IMR-90 (cell line): Measurements from ENCODE around the gene CD6. TPM values are rescaled to one million over a fixed set of nuclear protein-coding genes. Genes with fewer than 3 reads are reported as not detected.

Experiments used
- ATAC-seq: fragments of 200-7000 bp; cut with Tn5 transposase; 2 replicates; pipeline ENCODE4 v1.9.1; 2020; ENCODE audit warnings: low read depth, mild to moderate bottlenecking, moderate library complexity
- BruUV-seq: library from RNA; stranded (reverse); fragments of 400-500 nt; replicated peaks from 2 replicates; lab custom pipeline; 2021; lab: Mats Ljungman, UMichigan
- CTCF ChIA-PET: fragments of 300-600 bp; formaldehyde crosslinking; extraction: SDS; loops from one replicate; lab custom pipeline; 2021; ENCODE audit warnings: antibody characterized with exemption; lab: Yijun Ruan, JAX
- POLR2A ChIA-PET: fragments of 300-600 bp; sonication (Branson Sonifier 250); formaldehyde crosslinking; loops from one replicate; lab custom pipeline; 2022; ENCODE audit warnings: antibody characterized with exemption; ENCODE audit not compliant: unreplicated experiment; lab: Charles Lee
- DNase-seq: peaks from one replicate; pipeline ENCODE4 v3.0.0; 2013
- H2AFZ ChIP-seq: replicated peaks from 2 replicates; pipeline ENCODE3; 2013; ENCODE audit warnings: low read length, mild to moderate bottlenecking; ENCODE audit not compliant: poor library complexity
- H2AK5ac ChIP-seq: 2 replicates; pipeline ENCODE4 v1.6.1; 2013; ENCODE audit warnings: low read depth, low read length, inconsistent platforms
- H2AK9ac ChIP-seq: replicated peaks from 2 replicates; pipeline ENCODE3; 2013; ENCODE audit warnings: mild to moderate bottlenecking, low read depth, low read length, moderate library complexity; ENCODE audit not compliant: poor library complexity
- H2BK120ac ChIP-seq: 2 replicates; pipeline ENCODE4 v1.6.1; 2013; ENCODE audit warnings: low read depth, low read length, inconsistent platforms
- H2BK15ac ChIP-seq: 3 replicates; pipeline ENCODE4 v1.6.1; 2013; ENCODE audit warnings: low read depth, low read length, inconsistent platforms
- H2BK20ac ChIP-seq: 2 replicates; pipeline ENCODE4 v1.6.1; 2013; ENCODE audit warnings: low read depth, mild to moderate bottlenecking, inconsistent platforms, low read length, moderate library complexity
- H2BK5ac ChIP-seq: 2 replicates; pipeline ENCODE4 v1.6.1; 2013; ENCODE audit warnings: mild to moderate bottlenecking, low read depth, low read length, inconsistent platforms; ENCODE audit not compliant: poor library complexity, severe bottlenecking
- H3K14ac ChIP-seq: replicated peaks from 2 replicates; pipeline ENCODE4 v1.6.1; 2013; ENCODE audit warnings: low read depth, low read length, inconsistent platforms
- H3K18ac ChIP-seq: 2 replicates; pipeline ENCODE4 v1.6.1; 2013; ENCODE audit warnings: low read depth, low read length, control low read depth
- H3K23ac ChIP-seq: 2 replicates; pipeline ENCODE4 v1.6.1; 2013; ENCODE audit warnings: low read depth, low read length, inconsistent platforms
- H3K27ac ChIP-seq: 2 replicates; pipeline ENCODE4 v1.5.1; 2013; ENCODE audit warnings: mild to moderate bottlenecking, control low read depth, low read length; ENCODE audit not compliant: insufficient read depth
- H3K27me3 ChIP-seq: 2 replicates; pipeline ENCODE4 v1.6.1; 2013; ENCODE audit warnings: low read length; ENCODE audit not compliant: control insufficient read depth, insufficient read depth
- H3K36me3 ChIP-seq: 2 replicates; pipeline ENCODE4 v1.6.1; 2013; ENCODE audit warnings: low read length, mixed read lengths; ENCODE audit not compliant: control insufficient read depth, insufficient read depth
- H3K4ac ChIP-seq: 2 replicates; pipeline ENCODE4 v1.6.1; 2013; ENCODE audit warnings: low read depth, low read length, inconsistent platforms
- H3K4me1 ChIP-seq: 2 replicates; pipeline ENCODE4 v1.6.1; 2013; ENCODE audit warnings: low read length, mixed read lengths; ENCODE audit not compliant: control insufficient read depth, insufficient read depth
- H3K4me2 ChIP-seq: 2 replicates; pipeline ENCODE4 v1.6.1; 2013; ENCODE audit warnings: low read depth, mild to moderate bottlenecking, control low read depth, low read length, moderate library complexity
- H3K4me3 ChIP-seq: 2 replicates; pipeline ENCODE4 v1.5.1; 2013; ENCODE audit warnings: low read depth, mild to moderate bottlenecking, control low read depth, low read length, moderate library complexity; ENCODE audit not compliant: insufficient read depth
- H3K56ac ChIP-seq: 2 replicates; pipeline ENCODE4 v1.6.1; 2013; ENCODE audit warnings: low read length, inconsistent platforms; ENCODE audit not compliant: insufficient read depth; ENCODE audit errors: extremely low read depth
- H3K79me1 ChIP-seq, 2 experiments: 2 replicates each; pipeline ENCODE4 v1.6.1; 2013; ENCODE audit warnings: low read length in 2 of 2, inconsistent platforms in 1 of 2, low read depth in 1 of 2
- H3K9ac ChIP-seq: 2 replicates; pipeline ENCODE4 v1.6.1; 2013; ENCODE audit warnings: low read depth, low read length, control low read depth
- H3K9me1 ChIP-seq: 2 replicates; pipeline ENCODE4 v1.6.1; 2013; ENCODE audit warnings: low read length, inconsistent platforms; ENCODE audit not compliant: insufficient read depth
- H3K9me3 ChIP-seq: 2 replicates; pipeline ENCODE4 v1.6.1; 2013; ENCODE audit warnings: low read length; ENCODE audit not compliant: control insufficient read depth, insufficient read depth
- H4K20me1 ChIP-seq: 2 replicates; pipeline ENCODE4 v1.6.1; 2013; ENCODE audit warnings: low read length, inconsistent platforms; ENCODE audit not compliant: insufficient read depth
- H4K5ac ChIP-seq: 2 replicates; pipeline ENCODE4 v1.6.1; 2013; ENCODE audit warnings: mild to moderate bottlenecking, low read depth, low read length, control low read depth
- H4K8ac ChIP-seq, 2 experiments: 2 replicates each; pipeline ENCODE4 v1.6.1; 2013; ENCODE audit warnings: low read depth in 2 of 2, low read length in 2 of 2, control low read depth in 1 of 2, inconsistent platforms in 1 of 2
- H4K91ac ChIP-seq: 2 replicates; pipeline ENCODE4 v1.6.1; 2013; ENCODE audit warnings: low read depth, low read length, inconsistent platforms; ENCODE audit not compliant: insufficient read depth
- BHLHE40 ChIP-seq: fragments of 150-350 bp; IDR thresholded peaks from 2 replicates; pipeline ENCODE4 v1.6.1; 2016; ENCODE audit warnings: mild to moderate bottlenecking, low read depth, low read length
- CEBPB ChIP-seq: IDR thresholded peaks from 2 replicates; pipeline ENCODE4 v1.6.1; 2012; ENCODE audit warnings: low read depth, low read length, improper control_type of control experiment
- CHD1 ChIP-seq: IDR thresholded peaks from 2 replicates; pipeline ENCODE4 v1.6.1; 2012; ENCODE audit warnings: low read depth, low read length, improper control_type of control experiment
- FOS ChIP-seq: fragments of 150-350 bp; IDR thresholded peaks from 2 replicates; pipeline ENCODE4 v1.6.1; 2016; ENCODE audit warnings: low read depth, low read length
- MAFK ChIP-seq: IDR thresholded peaks from 2 replicates; pipeline ENCODE4 v1.6.1; 2012; ENCODE audit warnings: low read depth, low read length, improper control_type of control experiment
- MAZ ChIP-seq: IDR thresholded peaks from 2 replicates; pipeline ENCODE4 v1.6.1; 2012; ENCODE audit warnings: low read depth, mild to moderate bottlenecking, low read length, improper control_type of control experiment, moderate library complexity, borderline replicate concordance
- MXI1 ChIP-seq: IDR thresholded peaks from 2 replicates; pipeline ENCODE4 v1.6.1; 2012; ENCODE audit warnings: low read depth, mild to moderate bottlenecking, low read length, moderate library complexity, borderline replicate concordance
- NFE2L2 ChIP-seq: fragments of 150-350 bp; IDR thresholded peaks from 2 replicates; pipeline ENCODE4 v1.6.1; 2016; ENCODE audit warnings: low read depth, mild to moderate bottlenecking, low read length
- POLR2A ChIP-seq: IDR thresholded peaks from 2 replicates; pipeline ENCODE4 v1.6.1; 2012; ENCODE audit warnings: mild to moderate bottlenecking, low read depth, low read length
- RAD21 ChIP-seq: IDR thresholded peaks from 2 replicates; pipeline ENCODE4 v1.6.1; 2012; ENCODE audit warnings: low read length, improper control_type of control experiment
- RCOR1 ChIP-seq: IDR thresholded peaks from 2 replicates; pipeline ENCODE4 v1.6.1; 2012; ENCODE audit warnings: mild to moderate bottlenecking, low read length, improper control_type of control experiment; ENCODE audit not compliant: insufficient replicate concordance
- RFX5 ChIP-seq: IDR thresholded peaks from 2 replicates; pipeline ENCODE4 v1.8.0; 2012; ENCODE audit warnings: low read depth, mild to moderate bottlenecking, low read length, moderate library complexity
- SMC3 ChIP-seq: fragments of 150-350 bp; IDR thresholded peaks from 2 replicates; pipeline ENCODE4 v1.6.1; 2016; ENCODE audit warnings: low read depth, mild to moderate bottlenecking, antibody characterized with exemption, low read length, moderate library complexity
- WGBS, 2 experiments: methylation state at CpG; one replicate each; pipeline versions ENCODE4 v1.1.5 to v1.1.7; 2013; ENCODE audit warnings: missing lambda C conversion rate in 2 of 2; ENCODE audit not compliant: insufficient read length in 1 of 2; ENCODE audit errors: extremely low coverage in 2 of 2; 5-methylcytosine and 5-hydroxymethylcytosine counted together
- dilution Hi-C: fragments of 300-500 bp; cut with HindIII; formaldehyde crosslinking; loops from one replicate; pipeline ENCODE4 v1.14.3; 2018; ENCODE audit warnings: low sequenced_read_pairs; ENCODE audit not compliant: unreplicated experiment
- in situ Hi-C: fragments of 300-500 bp; cut with MboI; formaldehyde crosslinking; loops from 3 replicates; pipeline ENCODE4 v1.14.3; 2019; ENCODE audit warnings: low sequenced_read_pairs, inconsistent platforms, mixed read lengths
- intact Hi-C: fragments of 100-400 bp; cut with micrococcal nuclease; formaldehyde crosslinking; loops from 2 replicates; pipeline ENCODE4 v1.10.0; 2022
- polyA plus RNA-seq, 3 experiments: library from polyadenylated mRNA; depleted of rRNA; stranded (reverse); fragments of >200 nt; gene quantifications; 2 replicates each; pipeline ENCODE4 v1.2.3, GENCODE V29; 2012; ENCODE audit warnings: low replicate concordance in 1 of 3
- total RNA-seq: library from RNA; depleted of rRNA; stranded (reverse); fragments of >200 nt; gene quantifications from 2 replicates; pipeline ENCODE4 v1.2.3, GENCODE V29; 2012
- TF ChIP-seq, protein P1 (sequence below): fragments of 150-350 bp; IDR thresholded peaks from 2 replicates; pipeline ENCODE4 v1.6.1; 2016; ENCODE audit warnings: low read depth, mild to moderate bottlenecking, low read length, moderate library complexity, borderline replicate concordance
- TF ChIP-seq, protein P2 (sequence below): fragments of 150-350 bp; IDR thresholded peaks from 2 replicates; pipeline ENCODE4 v1.6.1; 2017; ENCODE audit warnings: mild to moderate bottlenecking, antibody characterized with exemption, low read length, low read depth
- TF ChIP-seq, protein P3 (sequence below): conservative IDR thresholded peaks from 2 replicates; pipeline ENCODE4 v1.5.1; 2012; ENCODE audit warnings: mild to moderate bottlenecking, low read depth, low read length, improper control_type of control experiment

The CD6 gene
- total and polyA plus RNA-seq, 2 of the 4 experiments (the other 2 are of a cell fraction), result not detected

DNA sequence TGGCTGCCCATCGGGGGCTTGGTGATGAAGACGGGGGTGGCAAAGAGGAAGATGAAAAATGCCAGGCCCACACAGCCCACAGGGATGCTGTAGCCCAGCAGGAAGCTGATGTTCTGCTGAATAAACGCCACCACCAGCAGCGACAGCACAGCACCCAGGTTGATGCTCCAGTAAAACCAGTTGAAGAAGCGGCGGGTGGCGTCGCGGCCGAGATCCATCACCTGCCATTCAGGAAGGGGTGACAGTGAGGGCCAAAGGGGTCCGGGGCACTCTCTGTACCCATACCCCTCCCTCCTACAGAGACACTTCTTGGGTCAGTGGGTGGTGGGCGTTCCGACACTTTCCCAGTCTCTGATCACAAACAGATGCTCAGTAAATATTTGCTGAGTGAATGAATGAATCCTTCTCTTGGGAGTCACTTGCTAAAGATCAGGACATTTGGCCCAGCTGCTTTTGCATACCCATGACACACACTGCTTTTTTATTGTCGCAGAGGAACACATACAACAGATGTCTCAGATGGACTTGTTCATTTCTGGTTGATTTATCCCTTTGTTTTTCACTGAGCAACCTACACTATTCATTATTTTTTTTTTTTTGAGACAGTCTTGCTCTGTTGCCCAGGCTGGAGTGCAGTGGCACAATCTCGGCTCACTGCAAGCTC, 24.7 kb upstream of the CD6 start:
- Histone ChIP-seq H4K5ac (no peak overlapping the region), H3K9ac (no peak overlapping the region), H4K8ac (no peak overlapping the region), H3K4ac (no peak overlapping the region), H2AFZ (no peak overlapping the region), H2BK5ac (no peak overlapping the region), H2BK120ac (no peak overlapping the region), H3K18ac (no peak overlapping the region), H3K27me3 (no peaks in the 10 kb centered on the region), H3K14ac (no peak overlapping the region), H3K79me1 (no peaks in the 10 kb centered on the region; a peak in 1 of 4 replicates), H4K20me1 (no peaks in the 10 kb centered on the region), H3K23ac (no peak overlapping the region), H2BK20ac (no peak overlapping the region), H4K91ac (no peak overlapping the region), H3K9me3 (no peaks in the 10 kb centered on the region), H3K36me3 (peaks cover 9% of the 10 kb centered on the region), H2AK5ac (no peak overlapping the region), H3K4me3 (no peak overlapping the region), H3K4me1 (peaks cover 12% of the 10 kb centered on the region), H2BK15ac (no peak overlapping the region), H3K4me2 (no peak overlapping the region), H2AK9ac (no peak overlapping the region), H3K9me1 (0 out of 2 replicates have a peak, but pooled peaks cover 4% of the 10 kb centered on the region), H3K56ac (no peak overlapping the region), H3K27ac (no peak overlapping the region)
- BruUV-seq, result no TSS peak
- POLR2A ChIA-PET, result no interaction called here
- TF ChIP-seq RFX5 (no peak), FOS (no peak), CHD1 (no peak), RAD21 (no peak), CEBPB (no peak), MXI1 (no peak), NFE2L2 (no peak), SMC3 (no peak), POLR2A (no peak), MAZ (no peak), BHLHE40 (no peak), MAFK (no peak), RCOR1 (no peak)
- TF ChIP-seq, protein P1, sequence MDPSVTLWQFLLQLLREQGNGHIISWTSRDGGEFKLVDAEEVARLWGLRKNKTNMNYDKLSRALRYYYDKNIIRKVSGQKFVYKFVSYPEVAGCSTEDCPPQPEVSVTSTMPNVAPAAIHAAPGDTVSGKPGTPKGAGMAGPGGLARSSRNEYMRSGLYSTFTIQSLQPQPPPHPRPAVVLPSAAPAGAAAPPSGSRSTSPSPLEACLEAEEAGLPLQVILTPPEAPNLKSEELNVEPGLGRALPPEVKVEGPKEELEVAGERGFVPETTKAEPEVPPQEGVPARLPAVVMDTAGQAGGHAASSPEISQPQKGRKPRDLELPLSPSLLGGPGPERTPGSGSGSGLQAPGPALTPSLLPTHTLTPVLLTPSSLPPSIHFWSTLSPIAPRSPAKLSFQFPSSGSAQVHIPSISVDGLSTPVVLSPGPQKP, result no peak
- TF ChIP-seq, protein P2, sequence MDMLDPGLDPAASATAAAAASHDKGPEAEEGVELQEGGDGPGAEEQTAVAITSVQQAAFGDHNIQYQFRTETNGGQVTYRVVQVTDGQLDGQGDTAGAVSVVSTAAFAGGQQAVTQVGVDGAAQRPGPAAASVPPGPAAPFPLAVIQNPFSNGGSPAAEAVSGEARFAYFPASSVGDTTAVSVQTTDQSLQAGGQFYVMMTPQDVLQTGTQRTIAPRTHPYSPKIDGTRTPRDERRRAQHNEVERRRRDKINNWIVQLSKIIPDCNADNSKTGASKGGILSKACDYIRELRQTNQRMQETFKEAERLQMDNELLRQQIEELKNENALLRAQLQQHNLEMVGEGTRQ, result no peak
- TF ChIP-seq, protein P3, sequence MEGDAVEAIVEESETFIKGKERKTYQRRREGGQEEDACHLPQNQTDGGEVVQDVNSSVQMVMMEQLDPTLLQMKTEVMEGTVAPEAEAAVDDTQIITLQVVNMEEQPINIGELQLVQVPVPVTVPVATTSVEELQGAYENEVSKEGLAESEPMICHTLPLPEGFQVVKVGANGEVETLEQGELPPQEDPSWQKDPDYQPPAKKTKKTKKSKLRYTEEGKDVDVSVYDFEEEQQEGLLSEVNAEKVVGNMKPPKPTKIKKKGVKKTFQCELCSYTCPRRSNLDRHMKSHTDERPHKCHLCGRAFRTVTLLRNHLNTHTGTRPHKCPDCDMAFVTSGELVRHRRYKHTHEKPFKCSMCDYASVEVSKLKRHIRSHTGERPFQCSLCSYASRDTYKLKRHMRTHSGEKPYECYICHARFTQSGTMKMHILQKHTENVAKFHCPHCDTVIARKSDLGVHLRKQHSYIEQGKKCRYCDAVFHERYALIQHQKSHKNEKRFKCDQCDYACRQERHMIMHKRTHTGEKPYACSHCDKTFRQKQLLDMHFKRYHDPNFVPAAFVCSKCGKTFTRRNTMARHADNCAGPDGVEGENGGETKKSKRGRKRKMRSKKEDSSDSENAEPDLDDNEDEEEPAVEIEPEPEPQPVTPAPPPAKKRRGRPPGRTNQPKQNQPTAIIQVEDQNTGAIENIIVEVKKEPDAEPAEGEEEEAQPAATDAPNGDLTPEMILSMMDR, result no peak
- DNase-seq, result no peak
- in situ Hi-C loops (no loop called here), intact Hi-C loops (no loop called here), dilution Hi-C loops (no loop called here)
- CTCF ChIA-PET, result no interaction called here
- no peak for ATAC-seq
- 73% methylated on average over 5 of the region's 15 CpGs; no CpG with 5 or more reads in 1 of the 2 experiments for WGBS, 2 experiments
